ENCODE measurements around the gene LAMA3. TPM values are rescaled to one million over a fixed set of nuclear protein-coding genes. Genes with fewer than 3 reads are reported as not detected.

The LAMA3 gene
- total RNA-seq, 1 donor from 2014 or later: 1.9 TPM

- Mint-ChIP-seq H3K4me1 (ENCODE audit: low read depth) (peaks cover 5% of the 10 kb centered on the region), H3K27ac (ENCODE audit: unreplicated experiment) (no peak overlapping the region), H3K4me3 (ENCODE audit: unreplicated experiment) (no peak overlapping the region), H3K27me3 (ENCODE audit: low read depth) (peaks cover 10% of the 10 kb centered on the region), H3K36me3 (ENCODE audit: low read depth) (no peaks in the 10 kb centered on the region), H3K9me3 (ENCODE audit: low read depth) (no peaks in the 10 kb centered on the region)
- no peak for TF ChIP-seq CTCF (IDR thresholded peaks at IDR 0.05)
- DNase-seq (ENCODE audit: low spot score): no peak
Observed at GRCh38 chr18:23964282-23965238, 275.3 kb downstream of the LAMA3 start.

GRCh38 chr18:23966909-23967308 is 277.7 kb downstream of the LAMA3 start:
- no peak overlapping the region for H3K27ac Mint-ChIP-seq (ENCODE audit: unreplicated experiment)
- H3K4me1 Mint-ChIP-seq (ENCODE audit: low read depth): peaks cover 5% of the 10 kb centered on the region
- H3K9me3 Mint-ChIP-seq (ENCODE audit: low read depth): no peaks in the 10 kb centered on the region

GRCh38 chr18:23967321-23968089 is 278.3 kb downstream of the LAMA3 start:
- TF ChIP-seq CTCF (IDR thresholded peaks at IDR 0.05): no peak

More at GRCh38 chr18:23966909-23967308, 277.7 kb downstream of the LAMA3 start:
- Mint-ChIP-seq H3K36me3 (ENCODE audit: low read depth) (no peaks in the 10 kb centered on the region), H3K27me3 (ENCODE audit: low read depth) (peaks cover 2% of the 10 kb centered on the region), H3K4me3 (ENCODE audit: unreplicated experiment) (no peak overlapping the region)
- TF ChIP-seq CTCF (IDR thresholded peaks at IDR 0.05): no peak
- no peak for DNase-seq (ENCODE audit: low spot score)

GRCh38 chr18:23968638-23969604 is 279.7 kb downstream of the LAMA3 start:
- Mint-ChIP-seq H3K27ac (ENCODE audit: unreplicated experiment) (no peak overlapping the region), H3K36me3 (ENCODE audit: low read depth) (no peaks in the 10 kb centered on the region), H3K9me3 (ENCODE audit: low read depth) (no peaks in the 10 kb centered on the region), H3K4me1 (ENCODE audit: low read depth) (peaks cover 5% of the 10 kb centered on the region), H3K4me3 (ENCODE audit: unreplicated experiment) (no peak overlapping the region), H3K27me3 (ENCODE audit: low read depth) (peaks cover 2% of the 10 kb centered on the region)
- no peak for DNase-seq (ENCODE audit: low spot score)
- no peak for TF ChIP-seq CTCF (IDR thresholded peaks at IDR 0.05)

More at GRCh38 chr18:23967321-23968089, 278.3 kb downstream of the LAMA3 start:
- Mint-ChIP-seq H3K36me3 (ENCODE audit: low read depth) (no peaks in the 10 kb centered on the region), H3K9me3 (ENCODE audit: low read depth) (no peaks in the 10 kb centered on the region), H3K27ac (ENCODE audit: unreplicated experiment) (no peak overlapping the region), H3K4me1 (ENCODE audit: low read depth) (peaks cover 5% of the 10 kb centered on the region), H3K27me3 (ENCODE audit: low read depth) (peaks cover 2% of the 10 kb centered on the region), H3K4me3 (ENCODE audit: unreplicated experiment) (no peak overlapping the region)
- no peak for DNase-seq (ENCODE audit: low spot score)

All from chondrocyte (in vitro differentiated cells).